ENCODE measurements around the gene C1orf159.

DNA sequence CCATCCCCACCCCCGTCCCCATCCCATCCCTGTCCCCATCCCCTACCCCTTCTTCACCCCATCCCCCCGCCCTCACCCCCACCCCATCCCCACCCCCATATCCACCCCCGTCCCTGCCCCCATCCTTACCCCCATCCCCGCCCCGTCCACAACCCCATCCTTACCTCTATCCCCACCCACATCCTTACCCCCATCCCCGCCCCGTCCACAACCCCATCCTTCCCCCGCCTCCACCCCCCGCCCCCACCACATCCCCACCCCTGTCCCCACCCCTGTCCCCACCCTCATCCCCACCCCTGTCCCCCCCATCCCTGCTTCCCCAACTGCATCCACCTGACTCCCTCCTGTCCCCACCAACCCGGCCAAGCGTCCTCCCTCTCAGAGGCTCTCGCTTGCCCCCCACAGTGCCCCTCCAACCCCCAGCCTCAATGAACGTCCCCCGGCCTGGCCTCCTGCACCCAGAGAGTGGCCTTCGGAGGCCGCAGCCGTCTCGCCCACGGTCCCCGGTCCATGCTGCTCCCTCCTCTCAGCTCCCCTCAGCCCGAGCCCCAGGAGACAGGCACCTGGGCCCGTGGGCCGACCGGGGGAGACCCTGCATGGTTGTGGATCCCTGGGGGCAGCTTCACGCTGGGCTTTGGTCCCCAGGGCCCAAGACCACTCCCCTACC lies 25.5 kb upstream of the C1orf159 start:
- TF ChIP-seq POLR2AphosphoS5 (IDR thresholded peaks at IDR 0.05) = no peak
- TF ChIP-seq, protein P1, sequence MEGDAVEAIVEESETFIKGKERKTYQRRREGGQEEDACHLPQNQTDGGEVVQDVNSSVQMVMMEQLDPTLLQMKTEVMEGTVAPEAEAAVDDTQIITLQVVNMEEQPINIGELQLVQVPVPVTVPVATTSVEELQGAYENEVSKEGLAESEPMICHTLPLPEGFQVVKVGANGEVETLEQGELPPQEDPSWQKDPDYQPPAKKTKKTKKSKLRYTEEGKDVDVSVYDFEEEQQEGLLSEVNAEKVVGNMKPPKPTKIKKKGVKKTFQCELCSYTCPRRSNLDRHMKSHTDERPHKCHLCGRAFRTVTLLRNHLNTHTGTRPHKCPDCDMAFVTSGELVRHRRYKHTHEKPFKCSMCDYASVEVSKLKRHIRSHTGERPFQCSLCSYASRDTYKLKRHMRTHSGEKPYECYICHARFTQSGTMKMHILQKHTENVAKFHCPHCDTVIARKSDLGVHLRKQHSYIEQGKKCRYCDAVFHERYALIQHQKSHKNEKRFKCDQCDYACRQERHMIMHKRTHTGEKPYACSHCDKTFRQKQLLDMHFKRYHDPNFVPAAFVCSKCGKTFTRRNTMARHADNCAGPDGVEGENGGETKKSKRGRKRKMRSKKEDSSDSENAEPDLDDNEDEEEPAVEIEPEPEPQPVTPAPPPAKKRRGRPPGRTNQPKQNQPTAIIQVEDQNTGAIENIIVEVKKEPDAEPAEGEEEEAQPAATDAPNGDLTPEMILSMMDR (IDR thresholded peaks at IDR 0.05) = no peak
- no peak for TF ChIP-seq POLR2A (IDR thresholded peaks at IDR 0.05)

Data from sigmoid colon (tissue), 4 donors.